Cerebellar nuclear complex (tissue), 1 donor: ENCODE results near the gene TTLL4.
"Not testable (repeated sequence)": the region's sequence is repeated elsewhere in the genome, so short reads cannot be mapped to it uniquely, and the experiment has no call there.

Experiments used
- DNase-seq, 2 experiments: peaks; one replicate each; lab custom pipeline; 2025; lab: John Stamatoyannopoulos, UW

The TTLL4 gene

GRCh38 chr2:218710687-218711549, at the start of gene TTLL4:
Gene TTLL4, plus strand, starts transcription at chr2:218710835. Its CDS starts 26,842 bp downstream, at chr2:218737677.
- peak; percentile 81 to 92 for DNase-seq

- DNase-seq: no peak
These were observed 48.3 kb upstream of the TTLL4 start for GRCh38 chr2:218662377-218662776.

GRCh38 chr2:218662827-218663226, 47.8 kb upstream of the TTLL4 start:
- DNase-seq: no peak

- no peak for DNase-seq
These were observed 46.7 kb upstream of the TTLL4 start for GRCh38 chr2:218663901-218664300.

GRCh38 chr2:218664653-218665052, 46.0 kb upstream of the TTLL4 start:
- DNase-seq: no peak

GRCh38 chr2:218671097-218671653, 39.5 kb upstream of the TTLL4 start:
- no peak for DNase-seq

- DNase-seq: peak; percentile 10 to 80
These were observed 38.7 kb upstream of the TTLL4 start, which contains the start of the genes RNF25 and STK36 for GRCh38 chr2:218671654-218672566. Gene RNF25, minus strand, starts transcription at chr2:218672002. Its CDS starts 32 bp downstream, at chr2:218671970. Gene STK36, plus strand, starts transcription at chr2:218672086. Its CDS starts 744 bp downstream, at chr2:218672830.

- DNase-seq: no peak
These were observed 31.5 kb upstream of the TTLL4 start for GRCh38 chr2:218679119-218679518.

GRCh38 chr2:218680061-218680460, 30.6 kb upstream of the TTLL4 start:
- DNase-seq: no peak

GRCh38 chr2:218687400-218688060, 23.1 kb upstream of the TTLL4 start:
- not testable (repeated sequence) for DNase-seq

GRCh38 chr2:218691234-218691633, 19.4 kb upstream of the TTLL4 start:
- no peak for DNase-seq

GRCh38 chr2:218694405-218695145, 16.1 kb upstream of the TTLL4 start:
- DNase-seq: no peak

- no peak for DNase-seq
These were observed 11.8 kb upstream of the TTLL4 start for GRCh38 chr2:218698885-218699284.

- no peak for DNase-seq
These were observed 8.8 kb upstream of the TTLL4 start for GRCh38 chr2:218701806-218702205.

GRCh38 chr2:218703341-218703740, 7.3 kb upstream of the TTLL4 start:
- DNase-seq: no peak

GRCh38 chr2:218708086-218708485, 2.5 kb upstream of the TTLL4 start:
- DNase-seq: no peak

- no peak for DNase-seq
These were observed 727 bp upstream of the TTLL4 start for GRCh38 chr2:218709908-218710307.

GRCh38 chr2:218710334-218710686, 325 bp upstream of the TTLL4 start:
- no peak for DNase-seq

GRCh38 chr2:218711550-218711929, 905 bp downstream of the TTLL4 start:
- no peak for DNase-seq

- DNase-seq: no peak
These were observed 3.3 kb downstream of the TTLL4 start for GRCh38 chr2:218713922-218714321.

GRCh38 chr2:218716070-218716469, 5.4 kb downstream of the TTLL4 start:
- DNase-seq: no peak
